ENCODE measurements around the gene ONECUT3.

ONECUT3 gene

GRCh38 chr19:1813192-1814182 is 60.2 kb downstream of the ONECUT3 start:
- H3K27ac ChIP-seq (ENCODE audit: low read depth, low read length): no peak overlapping the region
- H3K4me1 ChIP-seq (ENCODE audit: control insufficient read depth, insufficient read depth, low read length): no peaks in the 10 kb centered on the region; the same call in 1 of the 2 replicates
- H3K27me3 ChIP-seq (ENCODE audit: control insufficient read depth, insufficient read depth, low read length): peaks cover 8% of the 10 kb centered on the region; the same call in 1 of the 2 replicates
- peaks cover 30% of the 10 kb centered on the region for H3K36me3 ChIP-seq (ENCODE audit: control insufficient read depth, insufficient read depth, low read length)
- H3K9ac ChIP-seq (ENCODE audit: low read length): peak overlapping the region; percentile 40
- no peaks in the 10 kb centered on the region for H3K9me3 ChIP-seq (ENCODE audit: control insufficient read depth, insufficient read depth, low read depth, low read length)
- H3K4me3 ChIP-seq (ENCODE audit: low read depth, low read length): peak overlapping the region; percentile 64

- Histone ChIP-seq H3K4me1 (ENCODE audit: control insufficient read depth, insufficient read depth, low read length) (no peaks in the 10 kb centered on the region; the same call in 1 of the 2 replicates), H3K27me3 (ENCODE audit: control insufficient read depth, insufficient read depth, low read length) (peaks cover 8% of the 10 kb centered on the region; the same call in 1 of the 2 replicates), H3K27ac (ENCODE audit: low read depth, low read length) (no peak overlapping the region), H3K9me3 (ENCODE audit: control insufficient read depth, insufficient read depth, low read depth, low read length) (no peaks in the 10 kb centered on the region), H3K36me3 (ENCODE audit: control insufficient read depth, insufficient read depth, low read length) (peaks cover 35% of the 10 kb centered on the region), H3K9ac (ENCODE audit: low read length) (no peak overlapping the region), H3K4me3 (ENCODE audit: low read depth, low read length) (no peak overlapping the region)
Observed at GRCh38 chr19:1814391-1814790, 61.1 kb downstream of the ONECUT3 start.

GRCh38 chr19:1814833-1815604 is 61.7 kb downstream of the ONECUT3 start:
- Histone ChIP-seq H3K4me1 (ENCODE audit: control insufficient read depth, insufficient read depth, low read length) (no peaks in the 10 kb centered on the region; the same call in 1 of the 2 replicates), H3K9me3 (ENCODE audit: control insufficient read depth, insufficient read depth, low read depth, low read length) (no peaks in the 10 kb centered on the region), H3K27ac (ENCODE audit: low read depth, low read length) (no peak overlapping the region; the same call in 1 of the 2 replicates), H3K4me3 (ENCODE audit: low read depth, low read length) (no peak overlapping the region), H3K9ac (ENCODE audit: low read length) (no peak overlapping the region), H3K27me3 (ENCODE audit: control insufficient read depth, insufficient read depth, low read length) (peaks cover 8% of the 10 kb centered on the region; the same call in 1 of the 2 replicates), H3K36me3 (ENCODE audit: control insufficient read depth, insufficient read depth, low read length) (peaks cover 38% of the 10 kb centered on the region)

- Histone ChIP-seq H3K36me3 (ENCODE audit: control insufficient read depth, insufficient read depth, low read length) (peaks cover 46% of the 10 kb centered on the region), H3K4me1 (ENCODE audit: control insufficient read depth, insufficient read depth, low read length) (no peaks in the 10 kb centered on the region; the same call in 1 of the 2 replicates), H3K9me3 (ENCODE audit: control insufficient read depth, insufficient read depth, low read depth, low read length) (no peaks in the 10 kb centered on the region), H3K27ac (ENCODE audit: low read depth, low read length) (no peak overlapping the region), H3K27me3 (ENCODE audit: control insufficient read depth, insufficient read depth, low read length) (peaks cover 8% of the 10 kb centered on the region; the same call in 1 of the 2 replicates), H3K4me3 (ENCODE audit: low read depth, low read length) (no peak overlapping the region), H3K9ac (ENCODE audit: low read length) (no peak overlapping the region)
Observed at GRCh38 chr19:1815605-1816529, 62.6 kb downstream of the ONECUT3 start.

GRCh38 chr19:1816530-1817298 is 63.4 kb downstream of the ONECUT3 start:
- Histone ChIP-seq H3K9me3 (ENCODE audit: control insufficient read depth, insufficient read depth, low read depth, low read length) (no peaks in the 10 kb centered on the region), H3K4me3 (ENCODE audit: low read depth, low read length) (no peak overlapping the region), H3K36me3 (ENCODE audit: control insufficient read depth, insufficient read depth, low read length) (peaks cover 52% of the 10 kb centered on the region)

GRCh38 chr19:1817553-1818179 is 64.4 kb downstream of the ONECUT3 start:
- Histone ChIP-seq H3K4me3 (ENCODE audit: low read depth, low read length) (no peak overlapping the region), H3K27ac (ENCODE audit: low read depth, low read length) (no peak overlapping the region), H3K36me3 (ENCODE audit: control insufficient read depth, insufficient read depth, low read length) (peaks cover 61% of the 10 kb centered on the region)

More at GRCh38 chr19:1816530-1817298, 63.4 kb downstream of the ONECUT3 start:
- no peak overlapping the region for H3K9ac ChIP-seq (ENCODE audit: low read length)
- peaks cover under 1% of the 10 kb centered on the region; the same call in 1 of the 2 replicates for H3K27me3 ChIP-seq (ENCODE audit: control insufficient read depth, insufficient read depth, low read length)
- H3K4me1 ChIP-seq (ENCODE audit: control insufficient read depth, insufficient read depth, low read length): no peaks in the 10 kb centered on the region; the same call in 1 of the 2 replicates
- no peak overlapping the region for H3K27ac ChIP-seq (ENCODE audit: low read depth, low read length)

GRCh38 chr19:1818549-1819195 is 65.4 kb downstream of the ONECUT3 start:
- no peak overlapping the region for H3K4me3 ChIP-seq (ENCODE audit: low read depth, low read length)
- no peaks in the 10 kb centered on the region for H3K27me3 ChIP-seq (ENCODE audit: control insufficient read depth, insufficient read depth, low read length)
- no peak overlapping the region for H3K27ac ChIP-seq (ENCODE audit: low read depth, low read length)
- H3K36me3 ChIP-seq (ENCODE audit: control insufficient read depth, insufficient read depth, low read length): peaks cover 71% of the 10 kb centered on the region
- no peaks in the 10 kb centered on the region for H3K9me3 ChIP-seq (ENCODE audit: control insufficient read depth, insufficient read depth, low read depth, low read length)
- H3K4me1 ChIP-seq (ENCODE audit: control insufficient read depth, insufficient read depth, low read length): no peaks in the 10 kb centered on the region
- no peak overlapping the region for H3K9ac ChIP-seq (ENCODE audit: low read length)

More at GRCh38 chr19:1817553-1818179, 64.4 kb downstream of the ONECUT3 start:
- H3K9ac ChIP-seq (ENCODE audit: low read length): no peak overlapping the region
- no peaks in the 10 kb centered on the region for H3K4me1 ChIP-seq (ENCODE audit: control insufficient read depth, insufficient read depth, low read length)
- no peaks in the 10 kb centered on the region for H3K9me3 ChIP-seq (ENCODE audit: control insufficient read depth, insufficient read depth, low read depth, low read length)
- H3K27me3 ChIP-seq (ENCODE audit: control insufficient read depth, insufficient read depth, low read length): no peaks in the 10 kb centered on the region

GRCh38 chr19:1819341-1820255 is 66.3 kb downstream of the ONECUT3 start:
- Histone ChIP-seq H3K4me3 (ENCODE audit: low read depth, low read length) (no peak overlapping the region), H3K4me1 (ENCODE audit: control insufficient read depth, insufficient read depth, low read length) (peaks cover 4% of the 10 kb centered on the region; the same call in 1 of the 2 replicates), H3K36me3 (ENCODE audit: control insufficient read depth, insufficient read depth, low read length) (peaks cover 79% of the 10 kb centered on the region), H3K27me3 (ENCODE audit: control insufficient read depth, insufficient read depth, low read length) (no peaks in the 10 kb centered on the region), H3K9me3 (ENCODE audit: control insufficient read depth, insufficient read depth, low read depth, low read length) (no peaks in the 10 kb centered on the region), H3K27ac (ENCODE audit: low read depth, low read length) (no peak overlapping the region), H3K9ac (ENCODE audit: low read length) (no peak overlapping the region)
